Activated T-helper 1 cell treated with Interleukin-2 at 50 U/mL for 16 hours (primary cell): Measurements from ENCODE around the gene PSORS1C1.
"Not testable (repeated sequence)": the region's sequence is repeated elsewhere in the genome, so short reads cannot be mapped to it uniquely, and the experiment has no call there.

ENCODE experiments used
- DNase-seq: peaks from one replicate; pipeline ENCODE4 v3.0.0-alpha.2; 2020; ENCODE audit warnings: low read depth

PSORS1C1 gene

DNA sequence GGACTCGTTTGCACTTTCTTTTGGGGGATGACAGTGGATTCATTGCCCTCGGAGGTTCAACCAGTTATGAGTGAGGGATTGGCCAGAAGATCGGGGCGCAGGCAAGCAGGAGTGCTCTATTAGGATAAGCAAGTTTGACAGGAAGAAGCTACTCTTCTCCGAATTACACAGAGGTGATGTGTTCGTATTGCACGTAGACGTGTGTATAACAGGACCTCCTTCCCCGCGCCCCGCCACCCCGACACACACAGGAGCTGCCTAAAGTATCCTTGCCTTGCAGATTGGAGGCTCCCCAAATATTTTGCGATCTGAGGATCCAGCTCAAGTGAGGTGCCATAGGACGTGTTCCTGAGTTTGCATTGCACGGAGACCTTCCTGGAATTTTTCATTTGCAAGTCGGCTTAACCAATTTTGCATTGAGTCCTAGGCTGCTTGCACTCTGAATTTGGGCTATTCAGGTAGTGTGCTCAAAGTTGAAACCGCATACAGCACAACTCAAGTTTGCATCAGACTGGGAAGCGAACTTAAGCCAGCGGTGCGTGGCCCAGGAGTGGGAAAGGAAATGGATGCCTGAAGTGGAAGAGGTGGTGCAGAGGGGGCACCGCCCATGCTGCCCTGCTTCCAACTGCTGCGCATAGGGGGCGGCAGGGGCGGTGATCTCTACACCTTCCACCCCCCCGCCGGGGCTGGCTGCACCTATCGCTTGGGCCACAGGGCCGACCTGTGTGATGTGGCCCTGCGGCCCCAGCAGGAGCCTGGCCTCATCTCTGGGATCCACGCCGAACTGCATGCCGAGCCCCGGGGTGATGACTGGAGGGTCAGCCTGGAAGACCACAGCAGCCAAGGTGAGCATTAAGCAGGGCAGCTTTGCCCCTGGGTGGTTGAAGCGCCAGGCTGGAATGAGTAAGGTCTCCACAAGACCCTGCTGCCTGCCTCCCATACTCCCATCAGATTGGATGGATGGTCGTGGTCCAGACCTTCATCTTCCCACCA, 44.6 kb downstream of the PSORS1C1 start:
- peak; percentile 4 for DNase-seq

DNA sequence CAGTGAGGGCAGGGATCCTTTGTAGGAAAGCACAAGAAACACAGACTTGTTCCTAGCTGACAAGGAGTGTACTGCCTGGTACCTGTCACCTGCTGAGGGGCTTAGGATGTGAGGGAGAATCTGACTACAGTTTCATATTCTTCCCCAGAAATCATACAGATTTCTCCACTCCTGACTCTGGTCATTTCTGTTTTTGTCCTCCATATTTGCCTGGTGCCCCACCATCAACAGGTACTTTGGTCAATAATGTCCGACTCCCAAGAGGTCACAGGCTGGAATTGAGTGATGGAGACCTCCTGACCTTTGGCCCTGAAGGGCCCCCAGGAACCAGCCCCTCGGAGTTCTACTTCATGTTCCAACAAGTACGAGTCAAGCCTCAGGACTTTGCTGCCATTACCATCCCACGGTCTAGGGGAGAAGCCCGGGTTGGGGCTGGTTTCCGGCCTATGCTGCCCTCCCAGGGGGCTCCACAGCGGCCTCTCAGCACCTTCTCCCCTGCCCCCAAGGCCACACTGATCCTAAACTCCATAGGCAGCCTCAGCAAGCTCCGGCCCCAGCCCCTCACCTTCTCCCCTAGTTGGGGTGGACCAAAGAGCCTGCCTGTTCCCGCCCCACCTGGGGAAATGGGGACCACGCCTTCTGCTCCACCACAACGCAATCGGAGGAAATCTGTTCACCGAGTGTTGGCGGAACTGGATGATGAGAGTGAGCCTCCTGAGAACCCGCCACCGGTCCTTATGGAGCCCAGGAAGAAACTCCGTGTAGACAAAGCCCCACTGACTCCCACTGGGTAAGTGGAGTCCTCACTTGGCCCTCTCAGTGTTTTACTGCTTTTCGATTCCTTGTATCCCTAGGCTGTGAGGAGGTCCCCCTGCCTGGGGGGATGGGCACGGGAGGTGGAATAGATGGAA, 46.9 kb downstream of the PSORS1C1 start:
- DNase-seq: no peak

DNA sequence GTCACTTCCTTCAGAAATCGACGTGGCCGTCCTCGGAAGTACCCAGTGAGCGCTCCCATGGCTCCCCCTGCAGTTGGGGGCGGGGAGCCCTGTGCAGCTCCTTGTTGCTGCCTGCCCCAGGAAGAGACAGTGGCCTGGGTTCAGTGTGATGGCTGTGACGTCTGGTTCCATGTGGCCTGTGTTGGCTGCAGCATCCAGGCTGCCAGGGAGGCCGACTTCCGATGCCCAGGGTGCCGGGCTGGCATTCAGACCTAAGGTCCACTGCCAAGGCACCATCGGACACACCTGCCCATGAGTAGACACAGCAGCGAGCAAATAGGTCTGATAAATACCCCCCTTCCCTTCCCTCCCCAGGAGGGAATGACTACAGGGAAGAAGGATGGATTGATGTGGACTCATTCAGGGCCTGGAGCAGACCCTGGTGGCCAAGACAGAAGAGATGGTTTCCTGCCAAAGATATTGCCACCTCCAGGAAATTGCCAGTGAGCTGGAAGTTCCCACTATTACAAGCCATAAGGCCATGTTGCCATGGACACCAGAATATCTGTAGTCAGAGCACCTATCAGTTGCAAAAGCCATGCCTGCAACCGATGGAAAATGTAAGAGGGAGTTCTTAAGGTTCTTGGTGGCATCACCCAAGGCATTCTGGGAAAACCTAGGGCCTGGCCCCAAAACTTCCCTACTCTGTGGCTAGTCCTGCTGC, 48.0 kb downstream of the PSORS1C1 start:
- DNase-seq: no peak

DNA sequence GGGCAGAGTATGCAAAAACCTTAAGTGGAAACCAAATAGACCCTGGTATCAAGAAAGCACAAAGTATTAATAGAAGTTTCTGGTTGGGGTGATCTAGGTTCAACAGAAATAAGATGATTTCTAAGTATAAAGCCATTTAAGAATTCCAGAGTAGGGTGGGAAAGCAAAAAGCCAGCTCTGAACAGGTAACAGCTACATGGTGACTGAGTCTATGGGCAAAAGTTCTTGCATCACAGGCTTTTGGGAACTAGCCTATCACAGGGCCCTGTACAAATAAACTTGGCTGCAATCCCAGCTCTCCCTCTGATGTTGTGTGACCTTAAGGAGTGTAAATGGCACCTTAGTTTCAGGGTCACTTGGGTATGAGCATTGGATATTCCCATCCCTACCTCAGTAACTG, 49.3 kb downstream of the PSORS1C1 start:
- no peak for DNase-seq

DNA sequence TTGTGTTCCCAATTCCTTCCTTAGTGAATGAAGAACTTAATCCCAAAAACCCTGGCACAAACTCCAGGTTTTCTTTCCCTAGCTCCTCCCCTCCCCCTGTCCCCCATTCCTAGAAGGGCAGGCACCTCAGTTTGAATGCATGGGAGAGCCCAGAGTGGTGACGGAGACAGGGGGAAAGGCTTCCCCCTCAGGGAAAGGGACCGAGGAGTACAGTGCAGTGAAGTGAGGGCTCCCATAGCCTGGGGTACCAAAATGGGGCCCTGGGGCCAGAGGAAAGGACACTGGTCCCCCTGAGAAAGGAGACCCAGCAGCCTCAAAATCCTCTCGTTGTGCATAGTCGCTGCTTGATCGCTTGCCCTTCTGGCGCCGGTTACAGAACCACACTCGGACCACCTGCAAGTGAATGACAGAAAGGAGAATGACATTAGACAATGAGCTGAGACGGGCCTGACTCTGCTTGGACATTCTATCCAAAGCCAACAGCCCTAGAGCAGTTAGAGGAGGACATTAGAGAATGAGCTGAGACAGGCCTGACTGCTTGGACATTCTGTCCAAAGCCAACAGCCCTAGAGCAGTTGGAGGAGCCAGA, 50.0 kb downstream of the PSORS1C1 start:
- not testable (repeated sequence) for DNase-seq

DNA sequence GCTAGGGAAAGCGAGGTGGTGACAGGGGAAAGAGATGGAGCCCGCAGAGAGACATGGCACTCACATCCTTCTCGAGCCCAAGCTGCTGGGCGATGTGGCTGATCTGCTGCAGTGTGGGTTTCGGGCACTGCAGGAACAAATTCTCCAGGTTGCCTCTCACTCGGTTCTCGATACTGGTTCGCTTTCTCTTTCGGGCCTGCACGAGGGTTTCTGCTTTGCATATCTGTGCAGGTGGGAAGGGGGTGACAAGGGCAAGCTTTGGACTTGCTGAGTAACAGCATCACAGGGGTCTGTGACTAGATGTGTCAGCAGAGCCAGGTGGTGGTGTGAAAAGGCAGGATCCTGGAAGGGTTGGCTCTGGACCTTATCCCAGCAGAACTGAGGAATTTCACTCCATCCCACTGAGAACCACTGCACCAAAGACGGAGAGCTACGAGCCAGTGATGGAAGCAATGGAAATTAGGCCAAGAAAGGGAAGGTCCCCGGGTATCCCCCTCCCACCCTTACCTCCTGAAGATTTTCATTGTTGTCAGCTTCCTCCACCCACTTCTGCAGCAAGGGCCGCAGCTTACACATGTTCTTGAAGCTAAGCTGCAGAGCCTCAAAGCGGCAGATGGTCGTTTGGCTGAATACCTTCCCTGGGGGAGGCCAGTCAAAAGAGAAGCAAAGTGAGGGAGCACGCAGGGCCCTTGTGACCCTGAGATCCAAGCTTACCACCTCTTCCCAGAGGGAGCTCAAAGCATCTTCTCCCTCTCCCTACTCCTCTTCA, 50.6 kb downstream of the PSORS1C1 start:
- not testable (repeated sequence) for DNase-seq

DNA sequence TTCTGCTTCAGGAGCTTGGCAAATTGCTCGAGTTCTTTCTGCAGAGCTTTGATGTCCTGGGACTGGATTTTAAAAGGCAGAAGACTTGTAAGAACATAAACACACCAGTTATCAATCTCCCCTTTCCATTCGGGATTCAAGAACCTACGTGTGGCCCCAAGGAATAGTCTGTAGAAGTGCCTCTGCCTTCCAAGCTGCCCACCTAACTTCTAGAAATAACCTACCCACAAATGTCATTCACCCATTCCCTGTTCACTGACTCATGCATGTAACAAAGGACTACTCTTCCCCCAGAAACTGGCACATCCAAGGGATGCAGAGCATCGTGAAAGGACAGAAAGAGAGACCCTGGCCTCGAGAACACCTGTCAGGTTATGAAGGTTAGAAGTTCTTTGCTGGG, 51.4 kb downstream of the PSORS1C1 start:
- DNase-seq: no peak

DNA sequence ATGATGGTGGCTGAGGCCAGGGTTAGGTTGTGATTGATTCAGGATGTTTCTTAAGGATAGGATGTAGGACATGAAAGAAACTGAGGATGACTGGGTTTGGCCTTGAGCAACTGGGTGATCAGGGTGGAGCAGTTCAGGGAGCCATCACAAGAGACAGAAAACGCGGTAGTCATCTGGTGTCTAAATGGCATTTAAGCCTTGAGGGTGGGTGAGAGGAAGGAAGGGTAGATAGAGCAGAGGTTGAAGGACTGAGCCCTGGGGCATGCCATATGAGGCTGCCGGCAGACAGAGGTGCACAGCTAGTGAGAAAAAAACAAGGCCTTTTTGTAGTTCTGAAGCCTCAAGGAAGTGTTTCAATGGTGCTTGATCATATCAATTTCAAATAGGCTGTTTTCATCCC, 54.0 kb downstream of the PSORS1C1 start:
- DNase-seq: no peak

DNA sequence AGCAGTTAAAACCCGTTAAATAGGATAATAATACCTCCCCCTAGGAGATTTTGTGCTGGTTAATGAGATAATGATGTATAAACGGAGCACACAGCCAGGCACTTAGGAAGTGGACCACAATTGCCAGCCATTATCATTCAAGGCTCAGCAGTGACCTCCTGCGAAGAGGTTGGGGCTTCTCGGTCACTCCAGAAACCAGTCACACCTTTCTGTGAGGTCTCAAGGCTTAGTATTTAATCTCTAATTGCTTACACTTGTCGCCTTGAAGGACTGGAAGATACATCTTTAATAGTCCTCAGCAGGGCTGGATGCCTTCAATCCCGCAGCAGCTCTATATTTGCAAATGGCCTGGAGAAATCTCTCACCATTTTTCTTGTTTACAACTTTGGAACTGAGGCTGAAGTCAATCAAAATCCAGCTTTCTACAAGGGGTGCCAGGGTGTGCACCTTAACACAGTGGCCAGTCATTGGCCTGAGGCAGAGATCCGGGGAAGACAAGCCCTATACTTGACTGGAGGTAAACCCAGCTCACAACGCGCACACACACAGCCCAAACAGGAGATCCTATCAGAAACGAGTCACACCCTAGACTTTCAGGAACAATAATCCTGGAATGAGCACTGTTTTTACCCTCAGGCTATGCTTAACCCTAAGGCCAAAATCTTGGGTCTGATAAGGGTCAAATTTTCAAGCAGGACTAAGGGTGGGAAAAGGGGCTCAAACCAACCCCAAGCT, 54.7 kb downstream of the PSORS1C1 start:
- no peak for DNase-seq

DNA sequence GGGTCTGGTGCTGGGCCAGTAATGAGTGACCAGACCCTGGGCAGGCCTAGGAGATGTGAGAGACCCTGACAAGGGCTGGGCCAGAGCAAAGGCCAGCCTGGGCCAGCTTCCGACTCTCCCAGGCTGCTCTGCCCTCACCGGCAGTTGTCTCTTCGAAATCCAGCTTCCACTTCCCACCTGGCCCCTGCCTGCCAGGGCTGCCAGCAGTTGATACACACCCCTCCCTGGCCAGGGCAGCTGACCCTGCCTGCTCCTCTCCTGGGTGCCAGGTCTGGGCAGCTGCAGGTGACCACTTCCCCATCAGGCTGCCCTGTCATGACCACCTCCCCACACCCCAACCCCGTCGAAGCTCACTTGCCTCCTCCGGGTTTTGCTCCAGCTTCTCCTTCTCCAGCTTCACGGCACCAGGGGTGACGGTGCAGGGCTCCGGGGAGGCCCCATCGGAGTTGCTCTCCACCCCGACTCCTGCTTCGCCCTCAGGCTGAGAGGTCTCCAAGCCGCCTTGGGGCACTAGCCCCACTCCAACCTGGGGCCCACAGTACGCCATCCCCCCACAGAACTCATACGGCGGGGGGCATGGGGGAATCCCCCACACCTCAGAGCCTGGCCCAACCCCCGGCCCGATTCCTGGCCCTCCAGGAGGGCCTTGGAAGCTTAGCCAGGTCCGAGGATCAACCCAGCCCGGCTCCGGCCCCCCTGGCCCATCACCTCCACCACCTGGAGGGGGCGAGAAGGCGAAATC, 55.4 kb downstream of the PSORS1C1 start:
- not testable (repeated sequence) for DNase-seq

DNA sequence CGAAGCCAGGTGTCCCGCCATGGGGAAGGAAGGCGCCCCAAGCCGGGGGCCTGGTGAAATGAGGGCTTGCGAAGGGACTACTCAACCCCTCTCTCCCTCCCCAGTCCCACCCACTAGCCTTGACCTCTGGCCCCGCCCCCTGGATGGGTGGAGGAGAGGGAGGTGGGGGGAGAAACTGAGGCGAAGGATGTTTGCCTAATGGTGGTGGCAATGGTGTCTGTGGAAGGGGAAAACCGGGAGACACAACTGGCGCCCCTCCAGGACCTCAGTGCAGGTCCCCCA, 55.9 kb downstream of the PSORS1C1 start, which contains the start of gene POU5F1:
Gene POU5F1 (minus strand): TSS at position 83 of the 282 bp plus-strand sequence. CDS start 62 bp downstream, at position 21.
- DNase-seq: no peak

DNA sequence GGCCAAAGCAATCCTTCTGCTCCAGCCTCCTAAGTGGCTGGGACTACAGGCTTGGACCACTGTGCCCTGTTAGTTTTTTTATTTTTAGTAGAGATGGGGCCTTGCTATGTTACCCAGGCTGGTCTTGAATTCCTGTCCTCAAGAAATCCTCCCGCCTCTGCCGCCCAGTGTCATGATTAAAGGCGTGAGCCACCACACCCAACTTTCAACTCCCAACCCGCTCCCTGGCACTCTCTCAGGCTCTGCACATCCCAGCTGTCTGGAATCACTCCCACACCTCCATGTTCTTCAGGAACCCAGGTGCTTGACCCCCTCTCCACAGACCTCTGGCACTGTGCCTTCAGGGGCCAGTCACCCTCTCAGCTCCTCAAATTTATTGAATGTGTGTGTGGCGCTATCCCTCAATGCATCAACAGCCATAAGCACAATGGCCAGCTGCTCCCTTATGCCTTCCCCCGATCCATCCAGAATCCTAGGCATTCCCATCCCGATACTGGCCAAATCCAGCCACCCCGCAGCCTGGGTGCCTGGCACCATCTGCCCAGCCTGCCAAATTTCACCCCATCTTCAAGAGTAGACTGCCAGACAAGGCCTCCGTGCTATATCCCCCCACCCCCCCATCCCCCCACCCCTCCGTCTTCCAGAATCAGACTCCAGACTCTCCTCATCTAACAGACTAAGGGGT, 56.5 kb downstream of the PSORS1C1 start:
- DNase-seq: no peak

DNA sequence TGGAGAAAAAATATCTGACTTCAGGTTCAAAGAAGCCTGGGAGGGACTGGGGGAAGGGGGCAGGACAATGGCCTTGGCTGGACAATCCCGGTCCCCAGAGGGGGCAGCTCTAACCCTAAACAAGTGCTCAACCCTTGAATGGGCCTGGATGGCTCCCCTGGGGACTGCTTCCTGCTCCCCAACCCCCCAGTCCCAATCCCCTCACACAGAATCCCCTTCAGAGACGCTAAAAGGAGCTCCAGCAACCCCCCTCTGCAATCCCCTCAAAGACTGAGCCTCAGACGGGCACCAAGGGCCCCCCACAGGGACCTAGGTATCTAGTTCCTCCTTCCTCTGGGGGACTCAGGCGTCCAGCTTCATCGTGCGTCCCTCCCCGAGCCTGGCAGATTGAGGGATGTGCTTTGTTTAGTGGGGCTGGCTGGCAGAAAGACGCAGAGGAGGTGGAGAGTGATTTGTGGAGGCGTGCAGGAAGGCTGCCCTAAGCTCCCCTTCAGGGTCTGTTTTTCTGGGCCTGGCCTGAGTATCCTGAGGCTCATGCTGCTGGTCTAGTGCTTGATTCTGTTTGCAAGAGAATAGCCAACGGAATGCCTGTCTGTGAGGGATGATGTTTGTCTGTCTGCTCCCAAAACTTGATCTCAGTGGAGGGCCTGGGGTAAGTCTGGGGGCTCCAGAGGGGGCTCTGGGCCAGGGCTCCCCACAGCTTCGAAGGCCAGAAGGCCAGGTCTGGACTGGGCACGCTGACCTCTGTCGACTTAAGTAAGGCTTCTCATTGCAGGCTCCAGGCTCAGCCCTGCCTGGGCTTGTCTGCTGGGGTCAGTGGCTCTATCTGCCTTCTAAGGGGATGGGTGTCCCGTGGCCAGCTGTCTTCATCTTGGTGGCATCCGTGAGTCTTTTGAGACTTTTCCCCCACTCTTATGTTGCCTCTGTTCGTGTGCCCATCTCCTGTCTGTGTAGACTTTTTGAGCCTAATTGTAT, 57.6 kb downstream of the PSORS1C1 start:
- no peak for DNase-seq

DNA sequence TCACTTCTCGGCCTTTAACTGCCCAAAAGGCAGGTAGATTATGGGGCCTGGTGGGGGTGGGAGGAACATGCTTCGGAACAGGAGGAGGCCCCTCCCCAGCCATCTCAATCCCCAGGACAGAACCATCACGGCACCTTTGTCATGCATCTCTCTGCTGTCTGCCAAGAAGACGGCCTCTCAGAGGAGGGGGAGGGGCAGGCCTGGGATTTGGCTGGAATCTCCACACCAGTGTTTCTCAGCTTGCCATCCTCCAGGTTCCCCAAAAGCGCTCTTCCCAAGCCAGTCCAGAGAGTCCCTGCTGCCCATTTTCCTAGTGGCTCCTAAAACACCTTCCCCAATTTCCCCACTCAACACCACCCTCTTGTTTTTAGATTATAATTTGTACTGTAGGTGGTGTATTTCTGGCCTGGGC, 58.4 kb downstream of the PSORS1C1 start:
- DNase-seq: no peak

DNA sequence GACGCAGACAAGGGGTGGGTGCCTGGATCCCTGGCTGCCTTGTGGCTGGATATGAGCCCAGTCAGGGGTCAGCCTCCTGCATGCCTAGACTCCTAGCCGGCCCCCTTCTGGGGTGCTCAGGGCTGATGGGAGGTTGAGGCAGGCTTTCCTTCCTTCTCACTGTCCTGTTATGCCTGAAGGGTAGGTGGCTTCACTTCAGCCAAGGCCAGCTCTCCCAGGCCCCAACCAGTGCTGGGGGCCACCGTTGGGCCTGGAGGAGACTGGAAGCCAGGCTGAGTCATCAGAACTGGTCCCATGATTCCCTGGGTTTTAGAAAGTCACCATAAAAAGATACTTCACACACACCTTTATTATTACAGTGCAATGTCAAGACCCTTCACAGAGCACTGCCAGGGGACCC, 58.8 kb downstream of the PSORS1C1 start:
- no peak for DNase-seq

DNA sequence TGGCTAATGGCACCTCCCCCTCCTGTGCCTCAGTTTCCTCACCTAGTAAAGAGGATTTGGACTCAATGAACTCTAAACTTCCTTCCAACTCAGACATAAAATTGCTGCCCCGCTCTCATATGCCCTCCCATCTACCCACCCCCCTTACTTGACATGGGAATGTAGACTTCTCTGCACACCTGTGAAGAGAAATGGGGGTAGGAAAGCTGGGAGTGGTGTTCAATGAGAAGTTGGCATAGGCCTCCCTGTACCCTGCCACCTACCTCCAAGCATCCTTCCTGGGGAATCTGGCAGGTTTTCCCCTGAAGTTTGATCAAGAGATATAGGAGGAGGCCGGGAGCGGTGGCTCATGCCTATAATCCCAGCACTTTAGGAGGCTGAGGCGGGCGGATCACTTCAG, 59.8 kb downstream of the PSORS1C1 start:
- no peak for DNase-seq

DNA sequence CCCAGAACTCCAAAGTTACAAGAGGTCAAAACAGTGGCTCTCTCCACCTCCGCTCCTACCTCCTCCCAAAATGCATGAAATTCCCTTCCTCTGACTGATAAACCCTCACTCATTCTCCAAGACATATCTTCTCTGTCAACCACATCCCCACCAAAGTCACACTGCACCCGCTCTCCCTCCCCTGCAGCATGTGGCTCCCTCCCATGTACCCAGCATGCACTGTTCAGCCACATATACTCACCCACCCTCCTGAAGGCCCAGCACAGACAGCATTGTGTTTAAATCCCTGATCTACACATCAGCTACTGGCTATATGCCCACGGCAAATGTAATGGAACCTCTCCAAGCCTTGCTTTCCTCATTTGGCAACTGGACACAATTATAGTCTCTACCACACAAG, 61.4 kb downstream of the PSORS1C1 start:
- DNase-seq: no peak
